ENCODE measurements around the gene ZNF672.

ZNF672 gene

GRCh38 chr1:248891758-248892157 is 53.7 kb downstream of the ZNF672 start:
- DNase-seq, result no peak

- DNase-seq, result no peak
These were observed 54.6 kb downstream of the ZNF672 start for GRCh38 chr1:248892590-248892989.

GRCh38 chr1:248894837-248895236 is 56.8 kb downstream of the ZNF672 start:
- DNase-seq, result no peak

- DNase-seq, result no peak
These were observed 59.7 kb downstream of the ZNF672 start for GRCh38 chr1:248897412-248898337.
